BE2C (cell line): Measurements from ENCODE around the gene NLN.
"Not testable (repeated sequence)": the region's sequence is repeated elsewhere in the genome, so short reads cannot be mapped to it uniquely, and the experiment has no call there.

Source experiments
- DNase-seq: peaks from one replicate; pipeline ENCODE4 v3.0.0-alpha.2; 2020
- H3K27me3 ChIP-seq: fragments of 250-450 bp; sonication (Bioruptor Pico); 2 replicates; pipeline ENCODE4 v1.5.1; 2020; ENCODE audit warnings: mild to moderate bottlenecking
- H3K36me3 ChIP-seq: fragments of 250-450 bp; sonication (Bioruptor Pico); 2 replicates; pipeline ENCODE4 v1.5.1; 2020; ENCODE audit warnings: mild to moderate bottlenecking
- H3K4me1 ChIP-seq: fragments of 250-450 bp; sonication (Bioruptor Pico); 2 replicates; pipeline ENCODE4 v1.5.1; 2020
- H3K4me3 ChIP-seq: 2 replicates; pipeline ENCODE4 v1.5.1; 2011; ENCODE audit warnings: low read depth, low read length
- H3K9me3 ChIP-seq: fragments of 250-450 bp; sonication (Bioruptor Pico); 2 replicates; pipeline ENCODE4 v1.5.1; 2020
- TF ChIP-seq, protein P1 (sequence below): IDR thresholded peaks from 2 replicates; pipeline ENCODE4 v1.5.1; 2012; ENCODE audit warnings: mild to moderate bottlenecking, low read depth, low read length

Gene NLN

GRCh38 chr5:65727491-65728156, 5.6 kb downstream of the NLN start:
- DNase-seq, result no peak

DNA sequence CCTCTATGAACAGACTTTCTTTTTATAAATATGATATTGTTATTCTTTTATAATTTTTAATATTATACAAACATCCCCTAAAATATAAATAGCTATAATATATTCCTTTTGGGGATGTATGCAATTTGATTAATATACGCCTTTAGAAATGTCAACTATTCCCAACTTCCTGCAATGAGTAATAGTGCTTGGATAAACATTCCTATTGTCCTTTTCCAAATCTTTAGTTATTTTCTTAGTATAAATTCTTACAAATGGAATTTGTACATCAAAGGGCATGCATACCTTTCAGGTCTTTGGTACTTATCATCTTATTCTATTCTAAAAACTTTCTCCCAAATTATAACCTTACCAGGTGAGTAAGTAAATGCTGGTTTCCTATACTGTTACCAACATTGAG, 6.2 kb downstream of the NLN start:
- Histone ChIP-seq H3K4me3 (no peak overlapping the region), H3K9me3 (no peaks in the 10 kb centered on the region), H3K4me1 (peaks cover 4% of the 10 kb centered on the region; the same call in 1 of the 2 replicates), H3K27me3 (no peaks in the 10 kb centered on the region), H3K36me3 (peaks cover 2% of the 10 kb centered on the region; the same call in 1 of the 2 replicates)
- no peak for DNase-seq
- TF ChIP-seq, protein P1, sequence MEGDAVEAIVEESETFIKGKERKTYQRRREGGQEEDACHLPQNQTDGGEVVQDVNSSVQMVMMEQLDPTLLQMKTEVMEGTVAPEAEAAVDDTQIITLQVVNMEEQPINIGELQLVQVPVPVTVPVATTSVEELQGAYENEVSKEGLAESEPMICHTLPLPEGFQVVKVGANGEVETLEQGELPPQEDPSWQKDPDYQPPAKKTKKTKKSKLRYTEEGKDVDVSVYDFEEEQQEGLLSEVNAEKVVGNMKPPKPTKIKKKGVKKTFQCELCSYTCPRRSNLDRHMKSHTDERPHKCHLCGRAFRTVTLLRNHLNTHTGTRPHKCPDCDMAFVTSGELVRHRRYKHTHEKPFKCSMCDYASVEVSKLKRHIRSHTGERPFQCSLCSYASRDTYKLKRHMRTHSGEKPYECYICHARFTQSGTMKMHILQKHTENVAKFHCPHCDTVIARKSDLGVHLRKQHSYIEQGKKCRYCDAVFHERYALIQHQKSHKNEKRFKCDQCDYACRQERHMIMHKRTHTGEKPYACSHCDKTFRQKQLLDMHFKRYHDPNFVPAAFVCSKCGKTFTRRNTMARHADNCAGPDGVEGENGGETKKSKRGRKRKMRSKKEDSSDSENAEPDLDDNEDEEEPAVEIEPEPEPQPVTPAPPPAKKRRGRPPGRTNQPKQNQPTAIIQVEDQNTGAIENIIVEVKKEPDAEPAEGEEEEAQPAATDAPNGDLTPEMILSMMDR, result no peak

More at GRCh38 chr5:65727491-65728156, 5.6 kb downstream of the NLN start:
- H3K4me1 ChIP-seq, result peaks cover 4% of the 10 kb centered on the region; the same call in 1 of the 2 replicates
- H3K4me3 ChIP-seq, result no peak overlapping the region
- H3K9me3 ChIP-seq, result no peaks in the 10 kb centered on the region
- H3K36me3 ChIP-seq, result peaks cover 2% of the 10 kb centered on the region
- H3K27me3 ChIP-seq, result no peaks in the 10 kb centered on the region
- TF ChIP-seq, protein P1, result no peak

- H3K36me3 ChIP-seq, result peaks cover 2% of the 10 kb centered on the region; the same call in 1 of the 2 replicates
- TF ChIP-seq, protein P1, result no peak
- H3K4me1 ChIP-seq, result peaks cover 4% of the 10 kb centered on the region; the same call in 1 of the 2 replicates
- H3K4me3 ChIP-seq, result no peak overlapping the region
- H3K9me3 ChIP-seq, result no peaks in the 10 kb centered on the region
- no peaks in the 10 kb centered on the region for H3K27me3 ChIP-seq
- no peak for DNase-seq
Measured at GRCh38 chr5:65730910-65731309, 8.9 kb downstream of the NLN start.

DNA sequence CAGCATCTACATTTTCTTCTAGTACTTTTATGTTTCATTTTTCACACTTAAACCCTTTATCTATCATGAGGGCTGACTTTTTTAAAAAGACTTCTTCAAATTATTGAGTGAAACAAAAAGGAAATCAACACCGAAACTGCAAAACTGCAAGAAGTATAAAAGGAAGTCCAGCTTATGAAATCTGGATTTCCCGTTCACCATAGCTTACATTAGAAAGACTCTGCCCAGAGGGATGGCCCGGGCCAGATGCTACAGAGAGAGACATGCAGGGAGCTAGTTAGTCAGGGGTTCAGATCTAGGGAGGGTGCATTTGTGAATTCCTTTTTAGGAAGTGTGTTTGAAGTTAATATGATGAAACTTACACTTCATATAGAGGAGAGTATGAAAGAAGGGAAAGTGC, 10.0 kb downstream of the NLN start:
- not testable (repeated sequence) for DNase-seq

DNA sequence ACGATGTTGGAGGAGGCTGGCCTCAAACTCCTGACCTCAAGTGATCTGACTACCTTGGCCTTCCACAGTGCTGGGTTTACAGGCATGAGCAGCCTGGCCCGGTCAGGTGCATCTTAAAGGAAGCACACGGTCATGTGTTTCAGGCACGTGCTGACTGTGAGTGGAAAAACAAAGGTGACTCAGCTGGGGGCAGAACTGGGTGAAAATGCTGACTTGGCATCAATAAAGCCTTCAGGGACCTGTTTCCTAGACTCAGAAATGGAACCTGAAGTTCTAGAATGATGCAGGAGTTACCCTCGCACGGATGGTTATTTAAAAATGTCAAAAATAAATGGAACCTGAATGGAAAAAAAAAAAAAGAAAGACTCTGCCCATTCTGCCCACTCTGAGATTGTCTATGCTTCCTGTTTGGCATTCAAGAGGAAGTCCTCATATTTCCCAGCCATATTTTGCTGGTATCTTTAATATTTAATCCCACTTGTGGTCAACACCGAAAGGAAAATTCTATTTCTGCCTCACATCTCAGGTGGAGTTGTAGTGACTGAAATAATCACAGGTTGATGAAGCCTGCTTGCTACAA, 12.3 kb downstream of the NLN start:
- not testable (repeated sequence) for H3K36me3 ChIP-seq, DNase-seq, H3K9me3 ChIP-seq, H3K4me3 ChIP-seq, H3K27me3 ChIP-seq, H3K4me1 ChIP-seq

More for the DNA sequence above, 10.0 kb downstream of the NLN start:
- H3K36me3 ChIP-seq, H3K4me3 ChIP-seq, H3K9me3 ChIP-seq, H3K4me1 ChIP-seq, H3K27me3 ChIP-seq: not testable (repeated sequence)

- H3K36me3 ChIP-seq, result peaks cover 2% of the 10 kb centered on the region; the same call in 1 of the 2 replicates
- DNase-seq, result no peak
- no peaks in the 10 kb centered on the region for H3K27me3 ChIP-seq
- H3K4me1 ChIP-seq, result no peaks in the 10 kb centered on the region
- H3K9me3 ChIP-seq, result no peaks in the 10 kb centered on the region
- no peak overlapping the region for H3K4me3 ChIP-seq
- TF ChIP-seq, protein P1, result no peak
Measured at GRCh38 chr5:65734921-65735320, 12.9 kb downstream of the NLN start.

- no peaks in the 10 kb centered on the region for H3K9me3 ChIP-seq
- H3K27me3 ChIP-seq, result no peaks in the 10 kb centered on the region
- DNase-seq, result no peak
- H3K36me3 ChIP-seq, result peaks cover 2% of the 10 kb centered on the region; the same call in 1 of the 2 replicates
- TF ChIP-seq, protein P1, result no peak
- H3K4me1 ChIP-seq, result no peaks in the 10 kb centered on the region
- H3K4me3 ChIP-seq, result no peak overlapping the region
Measured at GRCh38 chr5:65736011-65736410, 14.0 kb downstream of the NLN start.
